Dedifferentiated amniotic fluid mesenchymal stem cell (primary cell): ENCODE data around the gene OXTR.

Experiments
- DNase-seq: peaks from one replicate; pipeline ENCODE4 v3.0.0-alpha.2; 2016; ENCODE audit errors: extremely low spot score

Gene OXTR

DNA sequence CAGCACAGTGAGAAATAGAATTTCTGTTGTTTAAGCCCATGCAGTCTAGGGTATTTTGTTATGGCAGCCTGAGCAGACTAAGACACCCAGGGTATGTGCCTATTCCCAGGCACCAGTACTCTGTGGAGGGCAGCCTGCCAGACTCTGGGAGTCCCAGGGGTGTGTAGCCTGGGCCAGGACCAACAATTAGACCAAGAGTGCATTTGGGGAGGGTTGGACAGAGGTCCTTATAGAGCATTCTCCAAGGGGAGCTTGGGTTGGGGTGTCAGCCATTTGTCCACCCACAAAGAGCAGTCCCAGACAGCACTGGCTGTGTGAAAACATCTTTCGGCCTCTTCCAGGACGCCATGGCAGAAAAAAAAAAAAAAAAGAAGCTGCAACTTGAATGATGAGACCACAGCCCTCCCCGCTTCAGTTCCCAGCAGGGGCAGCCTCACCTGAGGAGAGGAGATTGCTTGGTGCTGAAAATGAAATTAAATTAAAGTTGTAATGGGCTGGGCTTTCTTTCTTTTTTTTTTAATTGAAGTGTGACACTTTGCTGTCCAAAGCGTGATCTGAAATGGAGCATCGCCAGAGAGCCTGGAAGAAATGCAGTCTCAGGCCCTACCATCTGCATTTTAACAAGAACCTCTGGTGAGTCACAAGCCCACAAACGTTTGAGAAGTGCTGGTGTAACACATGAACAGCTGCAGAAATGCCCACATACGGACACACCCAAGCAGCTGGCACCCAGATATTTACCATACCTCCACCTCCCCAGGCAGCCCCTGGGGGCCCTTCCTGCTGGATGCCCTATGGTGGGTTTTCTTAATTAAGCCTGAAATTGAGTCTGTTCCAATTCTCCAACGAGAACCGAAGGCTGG, 57.1 kb downstream of the OXTR start:
- peak; percentile 72 for DNase-seq

DNA sequence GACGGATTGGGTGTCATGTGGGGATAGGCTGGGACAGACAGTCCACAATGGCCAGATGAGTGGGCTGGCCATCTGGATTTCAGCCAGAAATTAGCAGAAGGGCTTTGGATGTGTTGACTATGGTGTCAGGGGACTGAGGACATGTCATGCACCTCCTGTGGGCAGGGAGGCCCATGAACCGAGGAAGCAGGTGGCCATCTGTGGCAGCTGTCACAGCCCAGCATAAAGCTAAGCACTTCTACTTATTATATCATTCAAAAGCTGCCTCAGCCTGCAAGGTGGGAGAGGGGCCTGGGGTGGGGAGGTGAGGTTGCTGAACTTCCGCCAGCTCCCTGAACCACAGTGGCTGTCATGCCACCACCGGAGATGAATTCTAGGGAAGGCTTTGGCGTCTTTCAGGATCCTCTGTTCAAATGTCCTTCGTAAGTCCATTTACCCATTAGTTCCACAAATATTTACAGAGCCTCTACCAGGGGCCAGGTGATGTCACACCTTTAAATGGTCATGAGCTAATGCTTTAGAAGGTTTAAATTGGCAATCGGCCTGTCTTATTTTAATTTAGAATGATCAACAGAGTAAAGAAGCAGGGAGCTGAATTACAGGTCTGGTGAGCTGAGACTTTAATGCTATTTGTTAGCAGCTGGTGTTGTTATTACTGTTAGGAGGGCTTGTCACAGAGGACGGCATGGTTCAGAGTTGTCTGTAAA, 59.5 kb downstream of the OXTR start:
- DNase-seq, result no peak

DNA sequence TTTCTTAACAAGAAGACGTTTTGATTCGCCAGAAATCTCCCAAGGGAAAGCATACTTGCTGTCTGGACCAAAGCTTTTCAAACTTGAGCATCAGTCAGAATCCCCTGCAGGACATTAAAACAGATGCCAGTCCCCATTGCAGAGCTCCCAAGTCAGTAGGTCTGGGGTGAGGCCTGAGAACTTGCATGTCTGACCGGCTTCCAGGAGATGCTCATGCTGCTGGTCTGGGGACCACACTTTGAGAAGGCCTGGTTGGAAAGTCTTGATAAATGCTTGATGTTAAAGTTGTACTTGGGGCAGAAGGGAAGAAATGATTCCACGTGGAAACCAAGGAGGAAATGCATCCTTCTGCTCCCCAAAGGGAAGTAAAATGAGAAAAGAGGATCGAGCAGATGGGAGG, 60.1 kb downstream of the OXTR start:
- no peak for DNase-seq

DNA sequence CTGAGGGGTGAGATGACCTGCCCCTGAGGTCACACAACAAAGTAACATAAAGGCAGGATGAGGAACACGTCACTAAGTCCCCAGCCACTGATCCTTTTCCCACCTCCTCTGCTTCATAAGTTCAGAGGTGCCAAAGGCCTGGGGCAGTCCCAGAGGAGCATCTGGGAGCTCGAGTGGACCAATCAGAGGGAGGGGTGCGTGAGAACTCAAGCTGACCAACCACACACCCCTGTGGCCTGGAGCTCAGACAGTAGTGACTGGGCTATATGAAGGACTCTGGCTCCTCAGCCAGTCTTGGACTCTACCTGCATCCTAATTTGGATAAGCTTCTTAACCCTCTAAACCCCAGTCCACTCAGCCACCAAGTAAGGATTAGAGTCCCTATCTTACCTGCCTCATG, 63.8 kb downstream of the OXTR start:
- DNase-seq, result no peak

DNA sequence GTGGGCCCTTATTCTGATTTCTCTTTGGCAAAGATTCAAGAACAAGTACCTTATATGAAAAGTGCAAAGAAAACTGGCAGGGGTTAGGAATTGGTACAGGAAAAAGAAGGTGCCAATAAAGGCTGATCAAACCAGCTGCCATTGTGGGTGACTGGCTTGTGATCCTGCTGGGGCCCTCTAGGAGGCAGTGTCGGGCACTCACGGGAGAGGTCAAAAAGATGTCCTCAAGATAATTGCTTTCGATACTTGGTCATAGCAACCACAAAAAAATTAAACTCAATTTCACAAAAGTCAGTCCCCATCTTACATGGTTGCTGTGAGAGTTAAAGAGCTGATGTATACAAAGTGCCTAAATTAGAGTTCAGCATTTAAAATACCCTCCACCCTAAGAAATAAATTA, 66.9 kb downstream of the OXTR start:
- DNase-seq, result no peak
